Activated B cell treated with CpG ODN at 0.5 μM for 24 hours (primary cell): ENCODE data around the gene FKTN. TPM values are rescaled to one million over a fixed set of nuclear protein-coding genes. Genes with fewer than 3 reads are reported as not detected.

Source experiments
- ATAC-seq: fragments of 200-7000 bp; cut with Tn5 transposase; one replicate; pipeline ENCODE4 v1.10.0; 2021; ENCODE audit warnings: low read depth, mild to moderate bottlenecking, moderate library complexity
- CTCF ChIA-PET: fragments of 350-600 bp; sonication (Branson Sonifier 250); formaldehyde crosslinking; loops from one replicate; lab custom pipeline; 2021; ENCODE audit warnings: antibody characterized with exemption; lab: Charles Lee
- POLR2A ChIA-PET: fragments of 350-600 bp; sonication (Branson Sonifier 250); formaldehyde crosslinking; loops from one replicate; lab custom pipeline; 2021; ENCODE audit warnings: antibody characterized with exemption; lab: Charles Lee
- DNase-seq: peaks from one replicate; pipeline ENCODE4 v3.0.0; 2022
- H3K27ac Mint-ChIP-seq: one replicate; pipeline ENCODE4 v1.8.0; 2020; ENCODE audit warnings: mixed read lengths
- H3K27me3 Mint-ChIP-seq: one replicate; pipeline ENCODE4 v1.8.0; 2021; ENCODE audit warnings: mixed read lengths
- H3K36me3 Mint-ChIP-seq: one replicate; pipeline ENCODE4 v1.8.0; 2021; ENCODE audit warnings: low read depth, mixed read lengths
- H3K4me1 Mint-ChIP-seq: one replicate; pipeline ENCODE4 v1.8.0; 2021; ENCODE audit warnings: mixed read lengths
- H3K4me3 Mint-ChIP-seq: one replicate; pipeline ENCODE4 v1.8.0; 2020; ENCODE audit warnings: mild to moderate bottlenecking, mixed read lengths
- H3K9me3 Mint-ChIP-seq: one replicate; pipeline ENCODE4 v1.8.0; 2020; ENCODE audit warnings: mixed read lengths
- CTCF ChIP-seq: fragments of 200-600 bp; IDR thresholded peaks from one replicate; pipeline ENCODE4 v1.8.0; 2022; ENCODE audit warnings: antibody characterized with exemption, mild to moderate bottlenecking
- intact Hi-C: fragments of 100-400 bp; cut with micrococcal nuclease; formaldehyde crosslinking; loops from one replicate; pipeline ENCODE4 v1.15.1; 2024
- total RNA-seq: library from RNA; stranded (reverse); gene quantifications from 2 replicates; pipeline ENCODE4 v1.2.3, GENCODE V29; 2022

FKTN gene
- total RNA-seq, 1 donor from 2014 or later: 17.5 TPM

DNA sequence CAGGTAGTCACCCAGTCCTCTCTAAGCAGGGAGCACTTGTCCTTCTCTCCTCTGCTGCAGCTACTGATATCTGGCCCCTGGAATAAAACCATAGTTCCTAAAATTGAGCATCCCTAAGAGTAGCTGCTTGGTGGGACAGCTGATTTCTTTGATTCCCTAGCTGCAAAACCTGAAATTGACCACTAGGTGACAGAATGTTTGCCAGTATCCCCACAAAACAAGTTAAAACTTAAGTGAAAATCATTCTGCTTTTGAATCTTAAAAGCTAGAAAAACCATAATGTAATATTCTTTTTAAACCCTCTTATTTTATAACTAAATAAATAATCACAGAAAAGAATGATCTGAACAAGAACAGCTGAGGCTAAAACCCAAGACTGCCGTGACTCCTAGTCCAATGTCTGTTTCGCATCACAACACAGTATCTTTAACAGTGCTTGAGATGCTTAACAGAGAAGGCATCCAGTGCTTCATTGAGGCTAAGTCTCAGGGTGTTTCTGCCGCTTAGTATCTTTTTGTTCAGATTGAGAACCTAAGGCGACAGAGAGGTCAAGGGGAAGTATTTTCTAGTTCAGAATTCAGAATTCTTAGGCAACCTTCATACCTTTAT lies 80.0 kb downstream of the FKTN start:
- TF ChIP-seq CTCF: no peak
- ChIA-PET CTCF (interaction anchor here (0.9 to 3.4 kb wide), 10 partner anchors 11 to 244 kb away, joined by 3 to 30 read pairs (median 4); partner anchors contain the start of gene TMEM38B), POLR2A (no interaction called here)
- no peak for DNase-seq
- Mint-ChIP-seq H3K27me3 (no peaks in the 10 kb centered on the region), H3K36me3 (peaks cover 40% of the 10 kb centered on the region), H3K9me3 (peaks cover 3% of the 10 kb centered on the region), H3K27ac (no peak overlapping the region), H3K4me1 (no peaks in the 10 kb centered on the region), H3K4me3 (no peak overlapping the region)
- no peak for ATAC-seq
- intact Hi-C loops: loop anchor here (1.0 kb wide), 1 partner anchor 80 kb away; no protein-coding TSS in a partner anchor

DNA sequence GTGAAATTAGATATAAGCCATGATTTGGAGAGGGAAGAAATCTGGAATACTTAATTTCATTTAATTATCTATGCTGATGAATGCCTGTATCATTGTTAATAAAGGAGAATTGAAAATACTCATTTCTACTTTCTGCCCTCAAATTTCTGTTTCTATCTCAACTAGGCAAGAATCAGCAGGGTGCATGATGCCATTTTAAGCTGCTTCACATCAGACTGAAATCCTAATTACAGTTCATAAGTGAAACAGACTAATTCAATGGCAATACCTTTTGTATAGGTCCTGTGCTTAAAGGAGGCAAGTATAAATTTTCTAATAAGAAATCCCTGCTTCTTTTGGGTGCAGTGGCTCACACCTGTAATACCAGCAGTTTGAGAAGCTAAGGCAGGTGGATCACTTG lies 82.0 kb downstream of the FKTN start:
- ATAC-seq: no peak
- Mint-ChIP-seq H3K9me3 (peaks cover 3% of the 10 kb centered on the region), H3K27ac (no peak overlapping the region), H3K36me3 (peaks cover 35% of the 10 kb centered on the region), H3K4me1 (no peaks in the 10 kb centered on the region), H3K27me3 (no peaks in the 10 kb centered on the region), H3K4me3 (no peak overlapping the region)
- intact Hi-C loops: no loop called here
- DNase-seq: no peak
- no peak for TF ChIP-seq CTCF
- ChIA-PET CTCF (interaction anchor here (3.1 kb wide), 1 partner anchor 78 kb away, joined by 30 read pairs; no protein-coding TSS in a partner anchor), POLR2A (no interaction called here)

DNA sequence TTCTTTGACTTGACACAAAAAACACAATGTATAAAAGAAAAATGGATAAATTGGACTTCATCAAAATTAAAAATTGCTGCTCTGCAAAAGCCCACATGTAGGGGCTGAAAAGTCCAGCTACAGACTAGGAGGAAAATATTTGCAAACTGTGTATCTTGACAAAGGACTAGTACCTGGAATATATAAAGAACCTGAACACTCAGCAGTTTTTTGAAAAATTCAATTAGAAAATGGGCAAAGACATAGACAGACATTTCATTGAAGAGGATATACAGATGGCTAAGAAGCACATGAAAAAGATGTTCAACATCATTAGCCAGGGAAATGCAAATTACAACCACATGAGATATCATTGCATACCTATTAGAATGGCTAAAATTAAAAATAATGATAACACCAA lies 85.9 kb downstream of the FKTN start:
- no peaks in the 10 kb centered on the region for H3K4me1 Mint-ChIP-seq

DNA sequence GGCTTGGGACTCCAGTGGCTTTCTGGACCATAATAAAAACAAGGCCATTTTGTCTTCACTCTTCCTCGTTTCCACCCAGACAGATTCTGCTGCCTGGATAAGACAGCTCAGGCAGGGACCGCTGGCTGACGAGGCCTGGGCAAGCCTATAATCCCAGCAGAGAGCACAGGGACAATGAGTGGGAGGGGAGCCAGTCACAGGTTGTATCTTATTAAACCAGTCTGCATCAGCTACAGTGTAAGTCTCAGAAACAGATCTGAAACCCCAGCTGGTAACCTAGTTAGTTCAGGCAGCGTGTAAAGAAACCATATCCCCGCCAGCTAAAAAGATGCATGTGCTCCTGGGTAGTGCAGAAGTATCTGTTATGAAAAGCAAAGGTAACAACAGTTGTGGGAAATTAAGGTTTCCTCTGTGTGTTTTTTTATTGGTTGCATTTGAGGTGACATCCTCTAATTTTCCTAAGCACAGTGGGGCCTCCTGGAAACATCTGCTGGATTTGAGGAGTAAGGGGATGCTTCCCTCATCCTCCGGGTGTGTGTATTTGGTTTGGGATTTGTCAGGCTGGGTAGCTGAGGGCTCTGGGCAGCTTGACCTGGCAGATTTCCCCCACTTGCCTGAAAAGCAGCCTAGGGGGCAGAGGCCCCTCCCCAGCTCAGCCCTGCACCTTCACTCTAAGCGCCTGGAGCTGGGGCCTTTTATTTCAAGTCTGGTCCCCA lies 89.1 kb downstream of the FKTN start:
- Mint-ChIP-seq H3K4me3 (no peak overlapping the region), H3K27me3 (no peaks in the 10 kb centered on the region), H3K9me3 (peaks cover under 1% of the 10 kb centered on the region), H3K27ac (no peak overlapping the region), H3K4me1 (no peaks in the 10 kb centered on the region), H3K36me3 (peaks cover 1% of the 10 kb centered on the region)
- no peak for TF ChIP-seq CTCF
- intact Hi-C loops: no loop called here
- no peak for ATAC-seq
- no peak for DNase-seq
- POLR2A ChIA-PET: no interaction called here
- CTCF ChIA-PET: interaction anchor here (1.5 kb wide), 1 partner anchor 39 kb away, joined by 4 read pairs; no protein-coding TSS in a partner anchor

More for the DNA sequence above, 85.9 kb downstream of the FKTN start:
- no peak overlapping the region for H3K27ac Mint-ChIP-seq
- no peak for ATAC-seq
- intact Hi-C loops: no loop called here
- no peaks in the 10 kb centered on the region for H3K27me3 Mint-ChIP-seq
- no peak for DNase-seq
- CTCF ChIA-PET: no interaction called here
- H3K9me3 Mint-ChIP-seq: peaks cover 3% of the 10 kb centered on the region
- H3K4me3 Mint-ChIP-seq: no peak overlapping the region
- no peak for TF ChIP-seq CTCF
- POLR2A ChIA-PET: no interaction called here
- H3K36me3 Mint-ChIP-seq: peaks cover 21% of the 10 kb centered on the region

DNA sequence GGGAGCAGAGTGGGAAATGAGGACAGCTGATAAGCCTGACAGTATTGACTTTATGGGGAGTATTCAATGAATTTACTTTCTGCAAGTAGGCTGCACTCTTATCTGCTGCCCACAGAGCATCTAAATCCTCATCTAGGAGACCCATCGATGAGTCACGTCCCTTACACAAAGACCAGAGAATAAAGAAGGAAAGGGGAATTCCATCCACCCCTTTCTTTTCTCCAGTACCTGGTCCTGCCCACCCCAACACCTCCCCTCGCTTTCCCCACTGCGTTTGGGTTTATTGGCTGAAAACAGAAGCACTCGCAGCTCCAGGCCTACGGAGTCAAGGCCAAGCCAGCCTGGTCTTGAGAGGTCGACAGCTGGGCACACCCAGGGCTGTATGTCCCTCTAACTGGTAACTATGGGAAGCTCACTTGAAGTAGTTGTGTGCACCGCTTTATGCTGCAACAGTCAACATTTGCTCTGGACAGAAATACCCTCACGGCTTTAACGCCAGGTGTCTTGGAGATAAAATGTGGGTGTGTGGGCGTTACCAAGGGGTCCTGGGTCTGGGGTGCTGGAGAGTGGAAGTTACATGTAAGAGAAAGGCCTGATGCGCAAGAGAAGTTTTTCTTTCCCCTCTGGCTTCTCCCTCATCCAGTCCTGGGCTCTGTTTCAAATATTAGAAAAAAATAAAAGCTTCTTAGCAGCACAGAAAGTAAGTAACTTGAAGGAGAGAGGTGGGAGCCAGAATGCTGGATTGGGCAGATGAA lies 89.8 kb downstream of the FKTN start:
- intact Hi-C loops: no loop called here
- ATAC-seq (no peak), DNase-seq (no peak)
- CTCF ChIA-PET: interaction anchor here (1.5 kb wide), 1 partner anchor 39 kb away, joined by 4 read pairs; no protein-coding TSS in a partner anchor
- no peak overlapping the region for H3K4me3 Mint-ChIP-seq
- H3K9me3 Mint-ChIP-seq: no peaks in the 10 kb centered on the region
- TF ChIP-seq CTCF: no peak
- H3K27ac Mint-ChIP-seq: no peak overlapping the region
- H3K36me3 Mint-ChIP-seq: peaks cover 1% of the 10 kb centered on the region
- POLR2A ChIA-PET: no interaction called here
- H3K27me3 Mint-ChIP-seq: no peaks in the 10 kb centered on the region
- H3K4me1 Mint-ChIP-seq: no peaks in the 10 kb centered on the region
